Measurements from ENCODE around the gene CD2AP.

DNA sequence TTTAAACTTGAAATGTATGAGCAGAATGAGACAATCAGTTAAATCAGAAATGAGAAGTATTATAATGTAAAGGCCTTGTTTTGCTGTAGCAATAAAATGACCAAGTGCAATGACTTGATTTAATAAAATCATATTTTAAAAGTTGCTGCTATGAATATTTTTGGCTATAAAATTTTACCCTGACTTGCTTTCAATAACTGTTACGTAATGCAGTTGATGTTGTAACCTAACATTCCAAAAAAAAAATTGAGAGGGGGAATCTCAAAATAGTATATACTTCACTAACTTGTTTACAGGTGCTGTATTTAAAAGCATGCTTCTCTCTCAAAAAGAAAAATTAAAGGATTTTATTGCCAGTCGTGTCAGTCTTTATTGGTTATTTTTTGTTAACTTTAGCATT, 149.2 kb downstream of the CD2AP start:
- TF ChIP-seq, protein P1, sequence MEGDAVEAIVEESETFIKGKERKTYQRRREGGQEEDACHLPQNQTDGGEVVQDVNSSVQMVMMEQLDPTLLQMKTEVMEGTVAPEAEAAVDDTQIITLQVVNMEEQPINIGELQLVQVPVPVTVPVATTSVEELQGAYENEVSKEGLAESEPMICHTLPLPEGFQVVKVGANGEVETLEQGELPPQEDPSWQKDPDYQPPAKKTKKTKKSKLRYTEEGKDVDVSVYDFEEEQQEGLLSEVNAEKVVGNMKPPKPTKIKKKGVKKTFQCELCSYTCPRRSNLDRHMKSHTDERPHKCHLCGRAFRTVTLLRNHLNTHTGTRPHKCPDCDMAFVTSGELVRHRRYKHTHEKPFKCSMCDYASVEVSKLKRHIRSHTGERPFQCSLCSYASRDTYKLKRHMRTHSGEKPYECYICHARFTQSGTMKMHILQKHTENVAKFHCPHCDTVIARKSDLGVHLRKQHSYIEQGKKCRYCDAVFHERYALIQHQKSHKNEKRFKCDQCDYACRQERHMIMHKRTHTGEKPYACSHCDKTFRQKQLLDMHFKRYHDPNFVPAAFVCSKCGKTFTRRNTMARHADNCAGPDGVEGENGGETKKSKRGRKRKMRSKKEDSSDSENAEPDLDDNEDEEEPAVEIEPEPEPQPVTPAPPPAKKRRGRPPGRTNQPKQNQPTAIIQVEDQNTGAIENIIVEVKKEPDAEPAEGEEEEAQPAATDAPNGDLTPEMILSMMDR (conservative IDR thresholded peaks at IDR 0.05), result no peak
- TF ChIP-seq ZFX (IDR thresholded peaks at IDR 0.05), result no peak

All from C4-2B (cell line).